Skin epidermis (tissue), 12 donors: ENCODE measurements around the gene PLLP.
A peak's percentile ranks its signal among the peaks of the same experiment; 100 is the strongest.

Source experiments
- H3K27ac ChIP-seq, 21 experiments: fragments of 200-600 bp; sonication (generic) in 11 of 21; one replicate each; pipeline ENCODE4 v1.5.0; 2020; ENCODE audit warnings: mild to moderate bottlenecking in 3 of 21, inconsistent platforms in 2 of 21, moderate library complexity in 2 of 21
- H3K4me3 ChIP-seq, 7 experiments: fragments of 200-600 bp; sonication (generic) in 2 of 7; one replicate each; pipeline ENCODE4 v1.5.0; 2020; ENCODE audit warnings: inconsistent platforms in 2 of 7, mild to moderate bottlenecking in 2 of 7, moderate library complexity in 1 of 7

PLLP gene

GRCh38 chr16:57303910-57304168 is 19.4 kb upstream of the PLLP start:
- Histone ChIP-seq H3K27ac (peak overlapping the region in 2 of 21 experiments; percentile 12 to 17), H3K4me3 (no peak overlapping the region)

GRCh38 chr16:57303021-57303909 is 18.8 kb upstream of the PLLP start:
- H3K4me3 ChIP-seq, result no peak overlapping the region
- peak overlapping the region in 2 of 21 experiments; percentile 12 to 17 for H3K27ac ChIP-seq

GRCh38 chr16:57301126-57301817 is 16.8 kb upstream of the PLLP start:
- Histone ChIP-seq H3K27ac (peak overlapping the region in 4 of 21 experiments; percentile 1 to 23 (median 6)), H3K4me3 (peak overlapping the region in 3 of 7 experiments; percentile 24 to 41 (median 36))

GRCh38 chr16:57300387-57301125 is 16.1 kb upstream of the PLLP start:
- Histone ChIP-seq H3K27ac (peak overlapping the region in 19 of 21 experiments; percentile 33 to 83 (median 67)), H3K4me3 (peak overlapping the region; percentile 24 to 41 (median 34))

GRCh38 chr16:57299719-57300386 is 15.4 kb upstream of the PLLP start:
- H3K4me3 ChIP-seq, result peak overlapping the region; percentile 24 to 41 (median 34)
- H3K27ac ChIP-seq, result peak overlapping the region in 19 of 21 experiments; percentile 33 to 83 (median 67)

GRCh38 chr16:57299009-57299718 is 14.7 kb upstream of the PLLP start:
- peak overlapping the region in 19 of 21 experiments; percentile 33 to 83 (median 67) for H3K27ac ChIP-seq
- H3K4me3 ChIP-seq, result peak overlapping the region; percentile 24 to 41 (median 34)

- Histone ChIP-seq H3K27ac (no peak overlapping the region), H3K4me3 (no peak overlapping the region)
Measured at GRCh38 chr16:57297856-57298255, 13.4 kb upstream of the PLLP start.

- no peak overlapping the region for H3K27ac ChIP-seq
Measured at GRCh38 chr16:57289391-57290257, 5.2 kb upstream of the PLLP start.

GRCh38 chr16:57285379-57285778 is 907 bp upstream of the PLLP start:
- Histone ChIP-seq H3K27ac (no peak overlapping the region), H3K4me3 (no peak overlapping the region)

More at GRCh38 chr16:57289391-57290257, 5.2 kb upstream of the PLLP start:
- no peak overlapping the region for H3K4me3 ChIP-seq

GRCh38 chr16:57284952-57285363 is 486 bp upstream of the PLLP start:
- Histone ChIP-seq H3K4me3 (peak overlapping the region; percentile 25 to 53 (median 45)), H3K27ac (peak overlapping the region in 9 of 21 experiments; percentile 13 to 73 (median 60))

- Histone ChIP-seq H3K4me3 (peak overlapping the region; percentile 25 to 53 (median 45)), H3K27ac (peak overlapping the region in 12 of 21 experiments; percentile 1 to 73 (median 55))
Measured at GRCh38 chr16:57283959-57284208, 588 bp downstream of the PLLP start.

GRCh38 chr16:57283214-57283958 is 1.1 kb downstream of the PLLP start:
- Histone ChIP-seq H3K4me3 (peak overlapping the region in 5 of 7 experiments; percentile 31 to 53 (median 48)), H3K27ac (peak overlapping the region in 10 of 21 experiments; percentile 1 to 73 (median 59))

GRCh38 chr16:57282510-57283213 is 1.8 kb downstream of the PLLP start:
- H3K4me3 ChIP-seq, result peak overlapping the region in 1 of 7 experiments; percentile 53
- H3K27ac ChIP-seq, result peak overlapping the region in 3 of 21 experiments; percentile 0 to 73 (median 31)

GRCh38 chr16:57281791-57282190 is 2.7 kb downstream of the PLLP start:
- H3K27ac ChIP-seq, result peak overlapping the region in 1 of 21 experiments; percentile 5
- no peak overlapping the region for H3K4me3 ChIP-seq

- Histone ChIP-seq H3K4me3 (no peak overlapping the region), H3K27ac (peak overlapping the region in 2 of 21 experiments; percentile 17 to 35)
Measured at GRCh38 chr16:57279780-57280638, 4.5 kb downstream of the PLLP start.

- Histone ChIP-seq H3K27ac (peak overlapping the region in 1 of 21 experiments; percentile 16), H3K4me3 (no peak overlapping the region)
Measured at GRCh38 chr16:57278494-57278893, 6.0 kb downstream of the PLLP start.
